GM20000 (cell line): ENCODE data around the gene CEBPE.

Source experiments
- DNase-seq: peaks from one replicate; pipeline ENCODE4 v3.0.0; 2012; ENCODE audit warnings: low spot score
- TF ChIP-seq, protein P1 (sequence below): IDR thresholded peaks from 2 replicates; pipeline ENCODE4 v1.5.1; 2012; ENCODE audit warnings: mild to moderate bottlenecking, control low read depth; ENCODE audit errors: extremely low read depth, missing control alignments

Gene CEBPE

DNA sequence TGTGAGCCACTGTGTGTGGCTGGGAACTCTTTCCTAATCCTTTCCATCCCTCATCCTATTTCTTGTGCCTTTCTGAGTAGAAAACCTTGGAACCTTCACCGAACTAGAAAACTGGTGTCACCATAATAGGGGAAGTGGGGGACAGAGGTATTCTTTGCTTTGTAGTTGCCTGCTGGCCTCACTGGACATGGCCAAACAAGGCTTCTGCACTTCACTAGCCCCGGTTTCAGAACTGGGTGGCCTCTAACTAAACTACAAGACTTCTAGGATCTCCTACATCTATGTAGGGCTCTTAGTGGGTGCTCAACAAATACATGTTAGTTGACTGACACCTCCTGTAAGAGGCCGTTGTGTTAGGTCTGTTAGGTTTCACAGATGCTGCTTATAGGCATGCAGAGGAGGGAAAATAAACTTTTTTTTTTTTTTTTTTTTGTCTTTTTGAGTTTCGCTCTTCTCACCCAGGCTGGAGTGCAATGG, 13.7 kb downstream of the CEBPE start:
- DNase-seq, result peak; percentile 3
- TF ChIP-seq, protein P1, sequence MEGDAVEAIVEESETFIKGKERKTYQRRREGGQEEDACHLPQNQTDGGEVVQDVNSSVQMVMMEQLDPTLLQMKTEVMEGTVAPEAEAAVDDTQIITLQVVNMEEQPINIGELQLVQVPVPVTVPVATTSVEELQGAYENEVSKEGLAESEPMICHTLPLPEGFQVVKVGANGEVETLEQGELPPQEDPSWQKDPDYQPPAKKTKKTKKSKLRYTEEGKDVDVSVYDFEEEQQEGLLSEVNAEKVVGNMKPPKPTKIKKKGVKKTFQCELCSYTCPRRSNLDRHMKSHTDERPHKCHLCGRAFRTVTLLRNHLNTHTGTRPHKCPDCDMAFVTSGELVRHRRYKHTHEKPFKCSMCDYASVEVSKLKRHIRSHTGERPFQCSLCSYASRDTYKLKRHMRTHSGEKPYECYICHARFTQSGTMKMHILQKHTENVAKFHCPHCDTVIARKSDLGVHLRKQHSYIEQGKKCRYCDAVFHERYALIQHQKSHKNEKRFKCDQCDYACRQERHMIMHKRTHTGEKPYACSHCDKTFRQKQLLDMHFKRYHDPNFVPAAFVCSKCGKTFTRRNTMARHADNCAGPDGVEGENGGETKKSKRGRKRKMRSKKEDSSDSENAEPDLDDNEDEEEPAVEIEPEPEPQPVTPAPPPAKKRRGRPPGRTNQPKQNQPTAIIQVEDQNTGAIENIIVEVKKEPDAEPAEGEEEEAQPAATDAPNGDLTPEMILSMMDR, result no peak

DNA sequence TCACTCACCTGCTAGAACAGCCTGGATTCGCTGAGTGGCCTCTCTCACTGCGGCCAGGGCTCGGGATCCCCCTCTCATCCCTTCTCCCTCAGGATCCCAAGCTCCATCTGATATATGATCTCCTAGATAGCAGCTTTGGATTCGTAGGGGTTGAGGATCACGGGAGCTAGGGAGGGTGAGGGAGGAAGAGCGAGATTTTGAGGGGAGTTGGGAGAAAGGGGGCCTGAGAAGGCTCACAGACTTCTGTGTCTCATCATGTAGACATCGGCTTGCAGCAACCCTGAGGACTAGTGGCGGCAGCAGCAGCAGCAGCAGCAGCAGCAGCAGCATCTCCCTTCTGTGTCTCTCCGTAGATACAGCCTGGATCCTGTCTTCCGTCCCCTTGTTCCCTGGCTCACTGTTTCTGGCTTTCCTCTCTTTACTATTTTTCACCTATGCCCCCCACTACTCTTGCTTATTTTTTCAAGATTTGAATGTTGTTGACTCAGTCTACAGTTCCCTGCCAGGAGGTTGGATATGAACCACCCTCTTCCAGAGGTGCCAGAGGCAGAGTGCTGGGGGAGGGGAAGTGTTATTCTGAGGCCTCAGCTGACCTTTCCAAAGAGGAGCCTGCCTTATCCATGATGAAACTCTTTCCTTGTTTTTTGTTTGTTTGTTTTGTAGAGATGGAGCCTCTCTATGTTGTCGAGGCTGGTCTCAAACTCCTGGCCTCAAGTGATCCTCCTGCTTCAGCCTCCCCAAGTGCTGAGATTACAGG, 14.3 kb downstream of the CEBPE start, which contains the start of gene CIROP:
Gene CIROP (minus strand): TSS at position 399 of the 757 bp plus-strand sequence. CDS start 69 bp downstream, at position 330.
- TF ChIP-seq, protein P1, result no peak
- DNase-seq, result peak; percentile 4

DNA sequence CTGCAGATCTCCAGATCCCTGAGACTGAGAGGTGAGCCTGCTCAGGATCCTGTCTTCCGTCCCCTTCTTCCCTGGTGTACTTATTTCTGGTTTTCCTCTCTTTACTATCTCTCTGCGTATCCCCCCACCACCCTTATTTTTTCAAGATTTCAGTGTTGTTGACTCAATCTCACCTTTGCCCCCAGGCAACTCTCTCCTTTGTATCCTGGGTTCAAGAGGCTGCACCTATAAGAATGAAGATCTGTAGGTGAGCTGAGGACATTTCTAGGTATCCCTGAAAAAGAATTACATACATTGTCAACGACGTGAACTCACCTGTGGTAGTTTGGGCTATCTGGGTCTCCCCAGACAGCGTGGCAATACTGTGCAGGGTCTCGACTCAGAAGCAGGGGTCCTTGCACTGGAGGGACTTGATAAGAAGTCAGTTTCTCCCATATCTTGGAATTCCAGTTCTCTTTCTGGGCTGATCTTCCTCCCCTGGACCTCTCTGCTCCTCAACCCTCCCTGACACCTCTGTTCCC, 14.9 kb downstream of the CEBPE start:
- TF ChIP-seq, protein P1, result no peak
- DNase-seq, result peak; percentile 4

DNA sequence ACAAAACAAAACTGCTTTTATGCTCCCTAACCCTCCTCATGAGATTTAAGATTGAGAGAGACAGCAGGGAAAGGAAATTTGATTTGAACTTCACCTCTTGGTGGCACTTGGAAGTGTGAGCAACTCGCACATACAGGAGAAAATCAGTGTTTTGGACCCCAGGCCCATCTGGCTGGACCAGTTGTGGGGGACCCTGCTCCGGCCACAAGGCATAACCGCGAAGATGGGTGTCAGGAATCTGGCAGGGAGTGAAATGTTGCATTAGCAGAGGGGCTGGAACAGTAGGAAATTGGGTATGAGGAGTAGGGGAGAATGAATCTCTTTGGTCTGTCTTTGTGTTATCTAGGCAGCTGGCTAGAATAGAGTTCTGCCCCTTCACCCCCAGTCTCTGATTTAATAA, 15.5 kb downstream of the CEBPE start:
- TF ChIP-seq, protein P1, result no peak

DNA sequence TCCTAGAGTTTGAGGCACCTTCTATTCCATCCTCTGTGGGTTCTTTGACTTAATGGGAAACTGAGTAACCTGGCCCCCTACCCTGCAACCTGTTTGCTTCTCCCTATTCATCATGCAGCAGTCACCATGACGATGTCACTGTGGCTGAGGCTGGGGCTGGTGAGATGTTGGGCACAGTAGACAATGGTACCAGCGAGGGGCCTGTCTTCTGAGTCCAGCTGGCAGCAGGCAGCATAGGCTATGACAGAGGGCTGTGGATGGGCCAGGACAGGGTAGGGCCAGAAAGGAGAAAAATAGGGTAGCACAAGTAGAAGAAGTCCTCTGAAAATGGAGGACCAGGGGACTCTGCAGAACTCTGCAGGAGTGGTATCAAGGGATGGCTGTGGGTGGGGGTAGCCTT, 16.3 kb downstream of the CEBPE start:
- no peak for DNase-seq
- TF ChIP-seq, protein P1, result no peak

More for the DNA sequence above, 15.5 kb downstream of the CEBPE start:
- DNase-seq, result peak; percentile 5

DNA sequence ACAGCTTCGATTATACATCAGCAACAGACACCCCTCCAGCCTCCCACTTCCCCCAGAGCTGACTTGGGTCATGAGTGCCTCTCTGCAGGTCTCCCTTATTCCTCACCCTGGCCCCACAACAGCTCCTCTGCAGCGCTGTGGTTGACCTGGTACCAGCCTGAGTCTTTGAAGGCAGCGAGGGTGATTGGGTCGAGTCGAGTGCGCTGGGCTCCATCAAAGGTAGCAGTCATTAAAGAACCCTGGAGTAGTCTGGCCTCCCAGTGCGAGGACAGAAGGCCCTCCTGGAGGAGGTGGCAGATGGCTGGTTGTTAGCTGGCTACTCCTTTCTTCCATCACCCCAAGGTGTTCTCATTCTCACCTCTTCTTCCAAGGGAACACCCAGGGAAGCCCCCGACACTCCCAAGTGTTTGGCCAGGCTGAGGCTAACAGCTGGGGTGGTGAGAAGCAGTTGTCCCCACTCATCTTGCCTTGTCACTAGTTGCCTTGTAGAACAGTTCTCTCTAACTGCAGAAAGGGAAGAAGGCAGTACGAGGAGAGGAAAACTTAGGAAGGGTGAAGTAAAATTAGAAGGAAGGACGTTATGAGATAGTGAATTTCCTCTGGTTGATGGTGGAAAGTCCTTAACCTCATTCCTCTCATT, 16.9 kb downstream of the CEBPE start:
- DNase-seq, result no peak
- TF ChIP-seq, protein P1, result no peak

DNA sequence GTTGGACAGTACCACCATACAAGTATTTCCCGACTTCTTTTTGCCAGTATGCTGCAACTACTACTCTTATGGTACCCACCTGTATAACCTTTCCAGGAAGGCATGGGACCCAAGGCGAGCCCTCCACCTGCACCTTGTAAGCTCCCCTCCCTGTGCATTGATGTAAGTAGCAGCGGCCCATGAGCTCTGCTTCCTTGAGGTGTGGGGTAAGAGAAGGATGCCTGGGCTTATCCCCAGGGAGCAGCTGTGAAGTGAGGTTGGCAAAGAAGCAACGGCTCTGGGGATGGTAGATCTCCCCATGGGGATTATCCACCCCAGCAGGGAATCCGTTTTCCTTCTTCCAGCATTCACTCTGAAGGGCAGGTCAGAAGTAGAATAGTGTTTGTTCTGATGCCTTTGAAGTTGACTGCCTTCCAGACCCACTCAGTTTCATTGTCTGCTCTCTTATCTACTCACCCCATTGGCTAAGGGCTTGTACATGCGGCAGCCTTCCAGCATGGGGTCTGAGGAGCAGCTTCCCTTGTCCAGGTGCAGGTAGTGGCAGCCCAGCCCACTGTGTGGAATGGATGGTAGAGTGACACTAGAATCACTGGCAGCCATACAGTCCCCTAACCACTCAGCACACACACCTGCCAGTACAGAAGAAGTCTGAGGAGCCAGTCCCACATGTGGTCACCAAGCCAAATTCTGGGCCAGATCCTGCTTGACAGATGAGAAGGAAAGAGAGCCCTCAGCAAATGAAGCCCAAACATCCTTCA, 17.7 kb downstream of the CEBPE start:
- DNase-seq, result no peak

More for the DNA sequence above, 17.7 kb downstream of the CEBPE start:
- TF ChIP-seq, protein P1, result no peak
